ENCODE data around the gene CHRNA9. TPM values are rescaled to one million over a fixed set of nuclear protein-coding genes. Genes with fewer than 3 reads are reported as not detected.
"Not testable (repeated sequence)": the region's sequence is repeated elsewhere in the genome, so short reads cannot be mapped to it uniquely, and the experiment has no call there.

Gene CHRNA9
- total RNA-seq, 1 donor from 2014 or later, result not detected

- no peak for DNase-seq (ENCODE audit: low spot score)
Measured at GRCh38 chr4:40379248-40379647, 44.1 kb downstream of the CHRNA9 start.

GRCh38 chr4:40380647-40381046 lies 45.5 kb downstream of the CHRNA9 start:
- DNase-seq (ENCODE audit: low spot score), result no peak

GRCh38 chr4:40388239-40388638 lies 53.1 kb downstream of the CHRNA9 start:
- no peak for DNase-seq (ENCODE audit: low spot score)

GRCh38 chr4:40389986-40390385 lies 54.9 kb downstream of the CHRNA9 start:
- no peak for DNase-seq (ENCODE audit: low spot score)

- not testable (repeated sequence) for DNase-seq (ENCODE audit: low spot score)
Measured at GRCh38 chr4:40392241-40392640, 57.1 kb downstream of the CHRNA9 start.

- DNase-seq (ENCODE audit: low spot score), result no peak
Measured at GRCh38 chr4:40394236-40394635, 59.1 kb downstream of the CHRNA9 start.

GRCh38 chr4:40395166-40395900 lies 60.2 kb downstream of the CHRNA9 start:
- DNase-seq (ENCODE audit: low spot score), result peak; percentile 73

- DNase-seq (ENCODE audit: low spot score), result peak; percentile 80
Measured at GRCh38 chr4:40395908-40396793, 61.0 kb downstream of the CHRNA9 start.

- DNase-seq (ENCODE audit: low spot score), result no peak
Measured at GRCh38 chr4:40399578-40399977, 64.4 kb downstream of the CHRNA9 start.

GRCh38 chr4:40401096-40401495 lies 66.0 kb downstream of the CHRNA9 start:
- DNase-seq (ENCODE audit: low spot score), result no peak

GRCh38 chr4:40401631-40402030 lies 66.5 kb downstream of the CHRNA9 start:
- DNase-seq (ENCODE audit: low spot score), result no peak

GRCh38 chr4:40402556-40402955 lies 67.4 kb downstream of the CHRNA9 start:
- no peak for DNase-seq (ENCODE audit: low spot score)

GRCh38 chr4:40403081-40403480 lies 67.9 kb downstream of the CHRNA9 start:
- DNase-seq (ENCODE audit: low spot score), result no peak

Other genes starting within 250 kb of the CHRNA9 start
- gene RHOH, start 138.3 kb upstream of the CHRNA9 start, total RNA-seq, result 7.7 TPM